Coronary artery (tissue), 2 donors: ENCODE results near the gene PLAAT5.
"Not testable (repeated sequence)": the region's sequence is repeated elsewhere in the genome, so short reads cannot be mapped to it uniquely, and the experiment has no call there.

Source experiments
- DNase-seq: peaks from one replicate; pipeline ENCODE4 v3.0.0-alpha.2; 2017; ENCODE audit warnings: low spot score
- H3K27ac ChIP-seq, 2 donors: fragments of 200-600 bp; sonication (generic); one replicate each; pipeline ENCODE4 v1.5.1; 2016 to 2019
- H3K4me3 ChIP-seq: fragments of 200-600 bp; sonication (generic); 2 replicates; pipeline ENCODE4 v1.5.1; 2016; ENCODE audit warnings: mild to moderate bottlenecking, moderate library complexity
- TF ChIP-seq, protein P1 (sequence below): fragments of 200-600 bp; sonication (generic); IDR thresholded peaks from one replicate; pipeline ENCODE4 v1.5.1; 2019; ENCODE audit warnings: antibody characterized with exemption

Gene PLAAT5

DNA sequence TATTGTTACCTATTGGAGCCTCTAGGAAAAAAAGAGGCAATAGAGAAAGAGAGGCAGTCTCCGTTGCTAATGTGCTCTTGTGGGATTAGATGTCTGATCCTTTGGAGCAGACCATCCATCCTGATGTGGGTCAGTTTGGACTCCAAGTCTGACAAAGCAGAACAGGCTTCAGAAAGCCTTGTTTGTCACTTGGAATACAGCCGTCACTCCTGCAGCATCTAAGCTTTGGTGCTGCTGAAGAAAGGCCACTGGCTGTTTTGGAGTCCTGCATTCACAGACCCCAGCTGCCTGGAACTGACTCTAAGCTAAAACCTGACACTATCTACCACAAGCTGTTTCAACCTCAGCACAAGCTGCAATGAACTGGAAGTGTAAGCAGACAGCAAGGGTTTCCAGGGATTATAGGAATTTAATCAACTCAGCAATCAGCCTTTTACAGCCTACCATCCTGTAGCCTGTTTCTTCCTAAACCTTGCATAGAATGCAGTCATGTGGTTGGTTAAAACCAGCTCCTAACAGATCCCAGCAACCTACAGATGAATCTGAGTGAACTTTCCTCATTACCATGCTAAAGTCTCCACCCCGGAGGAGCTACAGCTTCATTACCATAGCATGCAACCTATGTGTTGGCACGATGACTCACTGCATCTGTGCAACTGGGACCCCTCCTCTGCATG lies 42.0 kb upstream of the PLAAT5 start:
- DNase-seq = no peak
- H3K27ac ChIP-seq = no peak overlapping the region
- H3K4me3 ChIP-seq = no peak overlapping the region
- TF ChIP-seq, protein P1, sequence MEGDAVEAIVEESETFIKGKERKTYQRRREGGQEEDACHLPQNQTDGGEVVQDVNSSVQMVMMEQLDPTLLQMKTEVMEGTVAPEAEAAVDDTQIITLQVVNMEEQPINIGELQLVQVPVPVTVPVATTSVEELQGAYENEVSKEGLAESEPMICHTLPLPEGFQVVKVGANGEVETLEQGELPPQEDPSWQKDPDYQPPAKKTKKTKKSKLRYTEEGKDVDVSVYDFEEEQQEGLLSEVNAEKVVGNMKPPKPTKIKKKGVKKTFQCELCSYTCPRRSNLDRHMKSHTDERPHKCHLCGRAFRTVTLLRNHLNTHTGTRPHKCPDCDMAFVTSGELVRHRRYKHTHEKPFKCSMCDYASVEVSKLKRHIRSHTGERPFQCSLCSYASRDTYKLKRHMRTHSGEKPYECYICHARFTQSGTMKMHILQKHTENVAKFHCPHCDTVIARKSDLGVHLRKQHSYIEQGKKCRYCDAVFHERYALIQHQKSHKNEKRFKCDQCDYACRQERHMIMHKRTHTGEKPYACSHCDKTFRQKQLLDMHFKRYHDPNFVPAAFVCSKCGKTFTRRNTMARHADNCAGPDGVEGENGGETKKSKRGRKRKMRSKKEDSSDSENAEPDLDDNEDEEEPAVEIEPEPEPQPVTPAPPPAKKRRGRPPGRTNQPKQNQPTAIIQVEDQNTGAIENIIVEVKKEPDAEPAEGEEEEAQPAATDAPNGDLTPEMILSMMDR = no peak

DNA sequence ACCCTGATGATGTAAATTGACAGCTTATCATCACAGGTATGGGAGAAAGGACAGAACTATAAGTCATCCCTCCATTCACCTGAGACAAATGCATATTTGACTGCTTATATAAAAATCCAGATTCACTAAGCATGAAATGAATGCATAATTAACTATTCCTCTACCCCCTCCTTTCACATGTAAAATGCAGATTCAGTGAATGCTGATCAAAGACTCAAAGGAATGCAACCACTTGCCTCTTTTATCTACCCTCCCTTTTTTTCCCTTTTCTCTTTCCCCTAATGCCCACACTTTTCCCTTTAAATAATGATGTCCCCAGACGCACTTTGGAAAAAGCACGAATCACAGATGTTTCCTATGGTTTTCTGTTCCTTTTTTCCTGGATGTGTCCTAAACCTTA lies 41.1 kb upstream of the PLAAT5 start:
- DNase-seq = no peak
- Histone ChIP-seq H3K27ac (no peak overlapping the region), H3K4me3 (no peak overlapping the region)
- TF ChIP-seq, protein P1 = no peak

DNA sequence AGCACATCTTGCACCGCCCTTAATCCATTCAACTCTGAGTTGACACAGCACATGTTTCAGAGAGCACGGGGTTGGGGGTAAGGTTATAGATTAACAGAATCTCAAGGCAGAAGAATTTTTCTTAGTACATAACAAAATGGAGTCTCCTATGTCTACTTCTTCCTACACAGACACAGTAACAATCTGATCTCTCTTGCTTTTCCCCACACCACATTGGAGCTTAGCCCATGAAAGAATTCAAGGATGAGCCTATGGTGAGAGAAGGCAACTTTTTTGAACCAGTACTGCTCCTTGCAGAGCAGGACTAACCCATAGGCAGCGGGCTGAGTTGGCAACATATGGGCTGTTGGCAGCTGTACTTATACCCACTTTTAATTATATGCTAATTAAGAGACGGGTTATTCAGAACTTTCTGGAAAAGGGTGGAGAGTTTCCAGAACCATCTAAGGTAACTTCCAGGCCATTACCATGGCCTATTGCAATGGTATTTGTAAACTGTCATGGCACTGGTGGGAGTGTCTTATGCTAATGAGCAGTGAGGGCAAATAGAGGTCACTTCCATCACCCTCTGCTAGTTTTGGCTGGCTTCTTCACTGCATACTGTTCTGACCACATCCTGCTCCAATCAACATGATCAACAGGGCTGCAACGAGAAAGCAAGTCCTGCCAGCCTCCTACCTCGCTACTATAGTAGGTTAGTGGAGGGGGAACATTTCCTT lies 40.3 kb upstream of the PLAAT5 start:
- H3K4me3 ChIP-seq, H3K27ac ChIP-seq: not testable (repeated sequence)

DNA sequence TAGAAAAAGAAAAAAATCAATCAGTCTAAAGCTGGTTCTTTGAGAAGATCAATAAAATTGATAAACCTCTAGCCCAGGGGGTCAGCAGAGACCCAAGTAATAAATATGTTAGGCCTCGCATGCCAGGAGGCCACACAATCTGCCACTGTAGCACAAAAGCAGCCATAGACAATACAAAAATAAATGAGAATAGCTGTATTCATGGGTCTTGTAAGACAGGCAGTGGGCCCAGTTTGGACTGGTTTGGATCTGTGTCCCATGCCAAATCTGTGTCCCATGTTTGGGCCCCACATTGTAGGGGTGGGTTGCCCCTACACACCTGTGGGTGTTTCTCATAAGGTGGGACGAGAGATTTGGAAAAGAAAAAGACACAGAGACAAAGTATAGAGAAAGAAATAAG lies 39.1 kb upstream of the PLAAT5 start:
- DNase-seq = no peak
- TF ChIP-seq, protein P1 = no peak

More for the DNA sequence above, 40.3 kb upstream of the PLAAT5 start:
- not testable (repeated sequence) for DNase-seq

DNA sequence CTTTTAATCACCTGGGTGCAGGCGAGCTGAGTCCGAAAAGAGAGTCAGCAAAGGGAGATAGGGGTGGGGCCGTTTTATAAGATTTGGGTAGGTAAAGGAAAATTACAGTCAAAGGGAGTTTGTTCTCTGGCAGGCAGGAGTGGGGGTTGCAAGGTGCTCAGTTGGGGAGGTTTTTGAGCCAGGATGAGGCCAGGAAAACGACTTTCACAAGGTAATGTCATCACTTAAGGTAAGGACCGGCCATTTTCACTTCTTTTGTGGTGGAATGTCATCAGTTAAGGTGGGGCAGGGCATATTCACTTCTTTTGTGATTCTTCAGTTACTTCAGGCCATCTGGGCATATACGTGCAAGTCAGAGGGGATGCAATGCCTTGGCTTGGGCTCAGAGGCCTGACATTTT lies 38.4 kb upstream of the PLAAT5 start:
- H3K4me3 ChIP-seq, H3K27ac ChIP-seq, DNase-seq: not testable (repeated sequence)

More for the DNA sequence above, 39.1 kb upstream of the PLAAT5 start:
- Histone ChIP-seq H3K4me3 (no peak overlapping the region), H3K27ac (no peak overlapping the region)

DNA sequence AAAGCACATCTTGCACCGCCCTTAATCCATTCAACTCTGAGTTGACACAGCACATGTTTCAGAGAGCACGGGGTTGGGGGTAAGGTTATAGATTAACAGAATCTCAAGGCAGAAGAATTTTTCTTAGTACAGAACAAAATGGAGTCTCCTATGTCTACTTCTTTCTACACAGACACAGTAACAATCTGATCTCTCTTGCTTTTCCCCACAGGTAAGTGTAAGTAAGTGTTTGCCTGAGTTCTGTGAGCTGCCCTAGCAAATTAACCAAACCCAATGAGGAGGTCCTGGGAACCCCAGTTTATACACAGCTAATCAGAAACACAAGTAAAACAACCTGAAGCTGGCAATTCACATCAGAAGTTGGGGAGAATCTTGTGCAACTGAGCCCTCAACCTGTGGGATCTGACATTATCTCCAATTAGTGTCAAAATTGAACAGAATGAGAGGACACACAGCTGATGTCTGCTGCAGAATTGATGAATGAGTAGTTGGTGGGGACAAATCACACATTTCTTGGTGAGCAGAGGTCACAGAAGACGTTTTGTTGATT lies 37.8 kb upstream of the PLAAT5 start:
- DNase-seq, H3K4me3 ChIP-seq, H3K27ac ChIP-seq: not testable (repeated sequence)

DNA sequence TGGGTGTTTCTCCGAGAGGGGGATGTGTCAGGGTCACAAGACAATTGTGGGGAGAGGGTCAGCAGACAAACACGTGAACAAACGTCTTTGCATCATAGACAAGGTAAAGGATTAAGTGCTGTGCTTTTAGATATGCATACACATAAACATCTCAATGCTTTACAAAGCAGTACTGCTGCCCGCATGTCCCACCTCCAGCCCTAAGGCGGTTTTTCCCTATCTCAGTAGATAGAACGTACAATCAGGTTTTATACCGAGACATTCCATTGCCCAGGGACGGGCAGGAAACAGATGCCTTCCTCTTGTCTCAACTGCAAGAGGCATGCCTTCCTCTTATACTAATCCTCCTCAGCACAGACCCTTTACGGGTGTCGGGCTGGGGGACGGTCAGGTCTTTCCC lies 37.2 kb upstream of the PLAAT5 start:
- not testable (repeated sequence) for H3K4me3 ChIP-seq, H3K27ac ChIP-seq, DNase-seq

DNA sequence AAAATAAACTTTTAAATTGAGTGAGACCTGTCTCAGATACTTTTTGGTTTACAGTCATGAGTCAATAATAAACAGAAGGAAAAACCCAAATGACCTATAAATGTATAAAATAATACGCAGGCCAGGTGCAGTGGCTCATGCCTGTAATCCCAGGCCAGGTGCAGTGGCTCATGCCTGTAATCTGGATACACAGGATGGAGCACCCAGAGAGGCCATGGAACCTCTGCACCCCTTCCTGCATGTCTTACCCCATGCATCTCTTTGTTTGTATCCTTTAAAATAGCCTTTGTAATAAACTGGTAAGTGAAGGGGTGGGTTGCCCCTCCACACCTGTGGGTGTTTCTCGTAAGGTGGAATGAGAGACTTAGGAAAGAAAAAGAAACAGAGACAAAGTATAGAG lies 36.7 kb upstream of the PLAAT5 start:
- TF ChIP-seq, protein P1 = no peak
- DNase-seq = no peak
- no peak overlapping the region for H3K4me3 ChIP-seq
- H3K27ac ChIP-seq = no peak overlapping the region

DNA sequence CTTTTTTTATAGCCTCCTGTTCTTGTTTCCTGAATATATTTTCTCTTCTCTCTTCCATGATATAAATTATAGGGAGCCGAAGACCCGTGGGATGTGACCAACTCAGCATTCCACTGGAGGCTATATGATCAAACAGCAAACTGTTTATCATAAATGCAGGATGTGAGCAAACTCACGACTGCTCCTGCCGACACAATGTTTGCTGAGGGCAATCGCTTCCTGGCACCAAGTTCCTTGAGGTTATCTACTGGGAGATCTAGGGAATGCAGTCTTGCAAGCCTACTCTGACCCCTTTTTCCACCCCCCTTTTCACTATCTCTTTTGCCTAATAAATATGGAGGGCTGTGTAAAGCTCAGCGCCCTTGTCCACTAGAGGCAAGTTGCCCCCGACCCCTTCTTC lies 32.2 kb upstream of the PLAAT5 start:
- TF ChIP-seq, protein P1 = no peak
- no peak for DNase-seq
- no peak overlapping the region for H3K4me3 ChIP-seq
- no peak overlapping the region for H3K27ac ChIP-seq
